ENCODE data around the gene MRPL57.
"Not testable (repeated sequence)": the region's sequence is repeated elsewhere in the genome, so short reads cannot be mapped to it uniquely, and the experiment has no call there.

Gene MRPL57

DNA sequence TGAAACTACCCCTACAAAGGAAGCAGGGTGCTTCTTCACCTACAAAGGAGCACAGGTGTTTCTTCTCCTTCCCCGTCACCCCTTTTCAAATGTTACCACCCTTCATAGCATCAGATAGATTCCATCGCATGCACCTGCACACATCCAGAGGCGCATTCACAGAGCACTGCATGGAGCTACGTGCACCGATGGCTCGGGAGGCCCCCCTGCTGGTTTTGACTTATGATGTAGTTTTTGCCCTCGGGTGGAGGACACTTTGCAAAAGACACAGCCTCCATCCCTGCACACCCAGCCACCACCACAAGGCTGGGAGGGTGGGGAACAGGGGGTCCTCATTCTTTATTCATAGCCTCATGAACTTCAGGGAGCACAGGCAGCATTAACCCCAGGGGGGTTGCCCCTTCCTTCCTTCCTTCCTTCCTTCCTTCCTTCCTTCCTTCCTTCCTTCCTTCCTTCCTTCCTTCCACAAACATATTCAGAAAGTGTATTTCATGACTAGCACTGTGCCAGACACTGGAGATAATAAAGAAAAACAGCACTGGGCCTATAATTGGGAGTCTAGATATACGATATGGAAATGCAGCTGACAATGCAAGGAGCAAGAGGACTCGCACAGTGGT lies 21.3 kb downstream of the MRPL57 start:
- DNase-seq: not testable (repeated sequence)

DNA sequence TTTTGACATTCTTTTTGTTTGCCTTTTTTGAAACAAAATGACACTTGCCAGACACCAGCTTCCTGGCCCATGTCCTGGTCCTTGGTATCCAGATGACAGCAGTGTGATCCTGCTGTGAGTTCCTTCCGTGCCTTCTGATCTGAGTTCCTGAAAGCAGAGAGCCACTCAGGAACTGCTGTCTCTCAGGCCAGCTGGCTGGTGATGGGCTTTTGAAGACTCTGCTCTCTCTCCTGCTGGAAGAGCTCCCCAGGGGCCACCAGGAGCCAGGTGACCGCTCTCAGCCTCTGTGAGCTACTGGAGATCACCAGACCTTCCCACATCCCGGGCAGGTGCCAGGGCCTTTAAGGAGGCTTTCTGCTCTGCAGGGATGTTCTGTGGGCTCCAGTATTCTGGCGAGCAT lies 21.9 kb downstream of the MRPL57 start:
- DNase-seq: not testable (repeated sequence)

DNA sequence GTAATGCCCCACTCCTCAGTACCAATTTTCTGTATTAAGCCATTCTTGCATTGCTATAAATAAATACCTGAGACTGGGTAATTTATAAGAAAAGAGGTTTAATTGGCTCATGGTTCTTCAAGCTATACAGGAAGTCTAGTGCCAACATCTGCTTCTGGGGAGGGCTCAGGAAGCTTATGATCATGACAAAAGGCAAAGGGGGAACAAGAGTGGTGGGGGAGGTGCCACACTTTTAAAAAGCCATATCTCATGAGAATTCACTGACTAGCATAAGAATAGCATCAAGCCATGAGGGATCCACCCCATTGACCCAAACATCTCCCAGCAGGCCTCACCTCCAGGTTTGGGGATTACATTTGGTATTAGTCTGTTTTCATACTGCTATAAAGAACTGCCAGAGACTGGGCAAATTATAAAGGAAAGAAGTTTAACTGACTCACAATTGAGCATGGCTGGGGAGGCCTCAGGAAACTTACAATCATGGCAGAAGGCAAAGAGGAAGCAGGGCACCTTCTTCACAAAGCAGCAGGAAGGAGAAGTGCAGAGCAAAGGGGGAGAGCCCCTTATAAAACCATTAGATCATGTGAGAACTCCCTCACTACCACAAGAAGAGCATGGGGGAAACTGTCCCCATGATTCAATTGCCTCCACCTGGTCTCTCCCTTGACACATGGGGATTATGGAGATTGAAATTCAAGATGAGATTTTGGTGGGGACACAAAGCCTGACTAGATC lies 25.2 kb downstream of the MRPL57 start:
- DNase-seq: not testable (repeated sequence)

DNA sequence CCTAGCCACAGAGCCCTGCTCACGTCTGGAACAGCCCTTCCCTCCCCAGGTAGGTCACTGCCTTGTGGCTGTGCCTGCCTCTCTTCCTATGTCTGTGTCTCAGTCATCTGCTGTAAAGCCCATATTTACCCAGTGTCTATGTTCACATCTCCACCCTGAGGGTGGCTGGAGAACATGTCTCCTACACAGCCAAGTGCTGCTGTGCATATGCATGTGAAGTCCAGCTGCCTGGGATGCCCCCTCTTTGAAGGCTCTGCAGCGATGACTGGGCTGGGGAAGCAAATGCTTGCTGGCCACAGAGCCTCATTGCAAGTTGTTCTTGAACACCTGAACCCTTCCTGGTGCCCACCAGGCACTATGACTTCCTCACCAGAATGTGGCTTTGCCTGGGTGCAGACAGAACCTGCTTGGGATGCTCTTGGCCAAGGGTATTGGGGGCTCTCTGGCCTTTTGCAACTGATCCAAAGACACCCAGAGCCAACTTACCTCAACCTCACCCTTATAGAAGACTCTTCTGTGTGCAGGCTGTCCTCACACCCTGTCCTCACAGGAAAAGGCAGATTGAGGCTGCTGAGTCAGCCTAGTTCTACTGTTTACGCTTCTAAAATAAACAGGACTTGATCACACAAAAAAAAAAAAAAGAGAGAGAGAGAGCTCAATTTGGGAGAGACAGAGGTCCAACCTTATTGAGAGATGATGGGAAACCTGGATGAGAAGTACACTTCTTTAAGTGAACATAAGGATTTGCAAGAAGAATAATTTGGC lies 26.5 kb downstream of the MRPL57 start:
- no peak for DNase-seq

DNA sequence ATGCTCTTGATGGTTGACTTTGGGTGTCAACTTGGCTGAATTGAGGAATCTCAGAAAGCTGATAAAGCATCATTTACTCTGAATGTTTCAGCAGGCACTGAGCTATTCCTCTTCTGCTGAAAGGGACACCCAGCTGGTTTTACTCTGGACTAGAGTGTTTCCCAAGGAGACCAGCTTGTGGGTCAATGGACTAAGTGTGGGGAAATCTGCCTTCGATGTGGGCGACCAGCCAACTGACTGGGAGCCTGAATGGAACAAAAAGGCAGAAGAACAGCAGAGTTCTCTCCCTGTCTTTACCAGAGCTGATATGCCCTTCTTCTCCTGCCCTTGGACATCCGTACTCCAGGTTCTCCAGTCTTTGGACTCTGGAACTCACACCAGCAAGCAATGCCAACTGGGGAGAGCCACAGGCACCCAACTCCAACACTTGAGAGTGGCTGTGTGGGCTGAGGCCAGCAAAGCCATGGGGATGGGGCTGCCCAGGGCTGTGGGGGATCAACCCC lies 32.2 kb downstream of the MRPL57 start:
- DNase-seq: no peak

DNA sequence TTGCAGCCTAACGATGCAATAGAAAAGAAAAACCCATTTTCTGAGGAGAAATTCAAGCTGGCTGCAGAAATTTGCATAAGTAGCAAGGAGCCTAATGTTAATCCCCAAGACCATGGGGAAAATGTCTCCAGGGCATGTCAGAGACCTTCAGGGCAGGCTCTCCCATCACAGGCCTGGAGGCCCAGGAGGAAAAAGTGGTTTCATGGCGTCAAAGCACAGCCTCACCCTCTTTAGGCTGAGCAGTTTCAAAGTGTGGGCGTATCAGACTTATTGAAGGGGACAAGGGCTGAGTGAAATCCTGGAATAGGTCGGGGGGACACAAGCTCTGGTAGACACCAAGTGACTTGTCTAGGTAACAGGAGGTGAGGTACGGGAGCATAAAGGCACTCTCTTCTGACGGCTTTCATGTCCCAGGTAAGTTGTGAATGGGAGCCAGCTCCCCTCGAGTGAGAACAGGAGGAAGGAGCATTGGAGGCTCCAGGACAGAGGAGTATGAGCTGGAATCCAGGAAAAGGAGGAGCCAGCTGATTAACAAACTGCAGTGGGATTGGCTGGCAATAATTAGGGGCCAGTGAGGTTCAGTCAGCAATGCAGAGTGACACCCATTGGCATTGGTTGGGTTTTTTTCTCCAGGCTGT lies 35.8 kb downstream of the MRPL57 start:
- no peak for DNase-seq

DNA sequence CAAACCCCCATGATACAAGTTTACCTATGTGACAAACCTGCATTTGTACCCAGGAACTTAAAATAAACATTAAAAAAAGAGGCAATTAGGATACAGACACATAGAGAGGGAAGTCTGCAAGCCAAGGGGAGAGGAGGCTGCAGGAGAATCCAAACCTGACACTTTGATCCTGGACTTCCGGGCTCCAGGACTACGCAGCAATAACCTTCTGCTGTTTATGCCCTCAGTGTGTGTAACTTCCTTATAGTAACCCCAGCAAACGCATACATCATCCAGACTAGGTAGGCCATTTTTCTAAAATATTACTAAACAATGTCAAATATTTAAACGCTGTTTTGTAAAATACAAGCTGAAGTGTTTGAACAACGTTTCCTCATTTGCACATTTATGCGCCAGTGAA lies 39.0 kb downstream of the MRPL57 start:
- DNase-seq: not testable (repeated sequence)

DNA sequence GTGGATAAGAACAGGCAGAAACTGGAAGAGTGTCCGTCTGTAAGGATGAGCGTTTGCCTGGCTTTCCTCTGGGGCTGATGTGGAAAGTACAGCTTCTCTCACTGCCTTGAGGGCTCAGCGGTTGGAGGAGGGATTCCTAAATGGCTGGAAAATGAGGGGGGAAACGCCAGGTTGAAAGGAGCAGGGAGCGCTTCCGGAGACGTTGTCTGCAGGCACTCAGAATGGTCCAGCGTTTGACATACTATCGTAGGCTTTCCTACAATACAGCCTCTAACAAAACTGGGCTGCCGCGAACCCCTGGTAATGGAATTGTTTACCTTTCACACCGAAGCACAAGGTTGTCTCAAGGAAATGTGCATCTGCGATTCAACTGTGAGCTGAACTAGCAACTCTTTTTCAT lies 39.9 kb downstream of the MRPL57 start:
- DNase-seq: no peak

DNA sequence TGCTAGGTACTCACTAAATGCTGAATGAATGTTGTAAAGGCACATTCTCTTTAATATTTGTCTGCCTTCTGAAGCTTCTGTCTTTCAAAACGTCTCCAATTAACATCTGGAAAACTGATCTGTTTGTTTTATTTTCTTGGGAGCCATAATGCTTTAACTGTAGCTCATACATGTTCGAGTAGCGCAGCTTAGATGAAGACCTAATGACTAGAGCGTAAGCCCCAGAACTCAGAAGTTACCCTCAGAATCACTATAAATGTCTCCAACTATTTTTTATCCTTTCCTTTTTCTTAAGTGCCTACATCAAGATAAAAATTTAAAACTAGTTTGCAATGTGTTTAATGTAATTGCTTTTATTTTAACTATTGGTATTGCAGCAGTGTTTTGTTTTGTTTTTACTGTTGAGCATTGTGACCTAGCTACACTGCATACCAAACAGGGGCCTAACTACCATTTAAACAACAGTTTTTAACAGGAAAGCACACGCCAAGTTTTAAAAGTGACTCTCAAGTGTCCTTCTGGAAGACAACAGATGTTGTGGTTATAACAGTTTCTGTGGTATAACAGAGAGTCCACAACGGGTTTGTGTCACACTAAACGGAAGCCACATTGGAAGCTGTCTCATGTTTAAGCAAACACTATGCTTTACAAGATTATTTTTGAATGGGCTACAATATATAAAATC lies 42.0 kb downstream of the MRPL57 start:
- no peak for DNase-seq

DNA sequence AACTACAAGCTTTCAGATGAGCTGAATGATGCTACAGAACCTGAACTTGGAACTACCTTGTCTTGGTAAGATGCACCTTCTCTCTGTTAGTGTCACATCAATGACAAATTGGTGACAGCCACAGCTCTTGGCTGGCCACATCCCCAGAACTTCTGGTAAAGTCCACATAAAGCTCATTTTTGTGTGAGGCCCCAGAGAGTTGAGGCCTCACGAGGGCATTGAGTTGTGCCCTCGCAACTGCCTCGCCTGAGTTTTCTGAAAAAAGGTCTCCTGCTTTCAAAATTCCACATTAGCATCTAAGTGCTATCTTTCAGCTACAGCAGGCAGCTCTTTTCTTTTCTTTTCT lies 42.6 kb downstream of the MRPL57 start:
- no peak for DNase-seq

DNA sequence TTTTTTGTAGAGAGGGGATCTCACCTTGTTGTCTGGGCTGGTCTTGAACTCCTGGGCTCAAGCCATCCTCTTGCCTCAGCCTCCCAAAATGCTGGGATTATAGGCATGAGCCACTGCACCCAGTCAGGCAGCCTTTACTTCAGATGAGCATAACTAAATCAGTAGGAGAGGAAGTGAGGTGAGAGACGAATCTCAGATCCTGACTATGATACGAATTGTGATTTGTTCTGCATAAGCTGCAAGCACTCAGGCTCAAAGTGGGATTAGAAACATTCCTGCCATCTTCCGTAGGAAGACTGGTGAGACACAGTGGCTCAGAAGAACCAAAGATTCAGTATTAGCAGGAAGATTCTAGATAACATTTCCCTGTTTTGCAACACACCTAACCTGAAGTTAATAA lies 43.3 kb downstream of the MRPL57 start:
- not testable (repeated sequence) for DNase-seq

DNA sequence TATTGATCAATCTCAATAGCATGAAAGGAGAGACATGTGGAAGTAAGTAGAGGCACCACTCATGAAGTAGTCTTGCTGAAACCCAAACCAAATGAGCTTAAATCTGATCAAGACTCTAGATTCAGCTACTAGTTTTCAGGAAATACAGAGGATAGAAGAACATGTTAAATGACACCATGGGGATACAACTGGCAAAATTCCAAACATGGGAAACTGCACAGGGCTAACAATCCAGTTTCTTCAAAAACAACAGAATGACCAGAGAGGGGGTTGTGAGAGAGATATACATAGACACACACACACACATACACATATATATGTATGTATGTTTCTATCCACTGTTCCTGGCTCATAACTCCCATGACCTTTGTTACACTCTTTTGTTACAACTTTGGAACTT lies 44.8 kb downstream of the MRPL57 start:
- no peak for DNase-seq

DNA sequence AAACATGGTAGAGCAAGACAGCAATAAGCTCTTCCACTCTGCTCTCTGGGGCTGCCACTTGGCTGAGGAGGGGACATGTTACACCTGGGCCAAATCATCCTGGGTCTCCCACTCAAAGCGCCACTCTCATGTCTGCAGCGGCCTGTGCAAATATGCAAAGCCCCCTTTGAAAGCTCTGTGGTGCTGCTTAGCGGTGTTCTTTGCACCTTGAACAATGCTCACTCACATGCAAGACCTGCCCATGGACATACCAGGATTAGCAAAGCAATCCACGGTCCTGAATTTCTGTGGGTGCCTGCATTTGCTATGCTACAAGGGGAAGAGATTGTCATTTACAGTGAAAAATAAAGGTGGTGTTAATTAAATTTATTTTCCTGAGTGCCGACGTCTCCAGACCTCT lies 48.6 kb downstream of the MRPL57 start:
- DNase-seq: no peak

DNA sequence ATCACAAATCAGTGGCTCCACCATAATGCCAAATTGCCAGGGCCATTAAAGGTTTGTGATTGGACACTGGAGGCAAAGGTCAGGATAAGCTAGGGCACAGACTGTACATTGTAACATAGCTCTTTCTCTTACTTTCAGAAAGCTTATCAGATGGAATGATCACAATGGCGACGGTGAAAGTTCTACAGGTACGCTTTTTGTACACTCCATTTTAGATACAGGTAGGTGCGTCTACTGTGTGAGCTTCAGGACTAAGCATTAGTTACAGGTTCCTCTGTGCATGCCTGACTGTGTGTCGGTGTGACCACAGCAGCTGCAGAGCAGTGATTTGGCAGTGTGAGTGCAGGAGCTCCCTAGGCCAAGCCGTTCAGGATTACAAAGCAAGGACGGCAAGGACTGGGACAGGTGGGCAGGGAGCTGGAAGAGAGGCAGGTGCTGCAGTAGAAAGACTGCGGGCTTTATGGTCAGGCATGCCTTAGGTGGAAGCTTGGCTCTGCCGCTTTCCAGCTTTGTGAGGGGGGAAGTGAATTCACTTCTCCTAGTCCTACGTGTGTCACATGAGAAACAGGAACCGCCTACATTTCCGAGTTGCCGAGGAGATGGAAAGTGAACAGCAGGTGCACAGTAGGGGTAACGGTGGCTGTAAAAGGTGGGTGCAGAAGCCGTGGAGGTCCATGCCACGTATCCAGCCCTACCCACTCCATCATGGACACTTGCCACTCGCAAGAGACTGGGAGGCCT lies 49.6 kb downstream of the MRPL57 start:
- DNase-seq: no peak

DNA sequence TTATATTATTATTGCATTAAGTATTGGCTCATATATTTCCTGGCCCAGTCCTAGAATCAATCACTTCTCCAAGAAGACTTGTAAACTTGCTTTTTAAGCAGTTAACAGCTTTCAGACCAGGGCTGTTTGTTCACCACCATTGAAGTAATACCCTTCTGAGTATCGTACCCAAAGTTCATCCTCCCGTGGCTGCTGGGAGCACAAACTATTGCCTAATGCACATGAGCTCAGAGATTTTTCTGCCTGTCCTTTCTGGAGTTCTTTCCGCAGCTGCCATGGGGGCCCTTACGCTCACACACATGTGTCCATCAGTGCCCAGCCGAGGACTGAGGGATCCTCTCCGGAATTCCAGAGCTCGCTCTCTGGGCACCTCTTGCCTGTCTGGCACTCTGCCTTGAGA lies 51.5 kb downstream of the MRPL57 start:
- no peak for DNase-seq

All from activated CD4-positive, CD25-positive, alpha-beta regulatory T cell (primary cell).